ENCODE data around the gene PGGHG. TPM values are rescaled to one million over a fixed set of nuclear protein-coding genes. Genes with fewer than 3 reads are reported as not detected.
A peak's percentile ranks its signal among the peaks of the same experiment; 100 is the strongest.
"Not testable (repeated sequence)": the region's sequence is repeated elsewhere in the genome, so short reads cannot be mapped to it uniquely, and the experiment has no call there.

Gene PGGHG
- total RNA-seq, 1 donor from 2014 or later: 49.5 TPM

DNA sequence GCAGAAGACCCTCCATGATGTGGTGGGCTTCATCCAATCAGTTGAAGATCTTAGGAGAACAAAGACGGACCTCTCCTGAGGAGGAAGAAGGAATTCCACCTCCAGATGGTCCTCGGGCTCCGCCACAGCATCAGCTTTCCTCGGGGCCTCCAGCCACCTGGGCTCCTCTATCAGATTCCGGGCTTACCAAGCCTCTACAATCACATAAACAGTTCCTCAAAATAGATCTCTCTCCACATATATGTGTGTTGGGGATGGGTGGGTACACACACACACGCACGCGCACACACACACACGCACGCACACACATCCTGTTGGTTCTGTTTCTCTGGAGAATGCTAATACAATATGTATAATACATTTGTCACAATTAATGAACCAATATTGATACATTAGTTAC is 29.5 kb upstream of the PGGHG start:
- Mint-ChIP-seq H3K4me1 (ENCODE audit: low read depth) (no peaks in the 10 kb centered on the region), H3K9me3 (ENCODE audit: low read depth) (peaks cover 5% of the 10 kb centered on the region), H3K27me3 (ENCODE audit: low read depth) (no peaks in the 10 kb centered on the region), H3K36me3 (ENCODE audit: low read depth) (no peaks in the 10 kb centered on the region), H3K4me3 (ENCODE audit: unreplicated experiment) (no peak overlapping the region), H3K27ac (ENCODE audit: unreplicated experiment) (no peak overlapping the region)
- no peak for DNase-seq (ENCODE audit: low spot score)
- TF ChIP-seq, protein P1, sequence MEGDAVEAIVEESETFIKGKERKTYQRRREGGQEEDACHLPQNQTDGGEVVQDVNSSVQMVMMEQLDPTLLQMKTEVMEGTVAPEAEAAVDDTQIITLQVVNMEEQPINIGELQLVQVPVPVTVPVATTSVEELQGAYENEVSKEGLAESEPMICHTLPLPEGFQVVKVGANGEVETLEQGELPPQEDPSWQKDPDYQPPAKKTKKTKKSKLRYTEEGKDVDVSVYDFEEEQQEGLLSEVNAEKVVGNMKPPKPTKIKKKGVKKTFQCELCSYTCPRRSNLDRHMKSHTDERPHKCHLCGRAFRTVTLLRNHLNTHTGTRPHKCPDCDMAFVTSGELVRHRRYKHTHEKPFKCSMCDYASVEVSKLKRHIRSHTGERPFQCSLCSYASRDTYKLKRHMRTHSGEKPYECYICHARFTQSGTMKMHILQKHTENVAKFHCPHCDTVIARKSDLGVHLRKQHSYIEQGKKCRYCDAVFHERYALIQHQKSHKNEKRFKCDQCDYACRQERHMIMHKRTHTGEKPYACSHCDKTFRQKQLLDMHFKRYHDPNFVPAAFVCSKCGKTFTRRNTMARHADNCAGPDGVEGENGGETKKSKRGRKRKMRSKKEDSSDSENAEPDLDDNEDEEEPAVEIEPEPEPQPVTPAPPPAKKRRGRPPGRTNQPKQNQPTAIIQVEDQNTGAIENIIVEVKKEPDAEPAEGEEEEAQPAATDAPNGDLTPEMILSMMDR (IDR thresholded peaks at IDR 0.05): no peak

DNA sequence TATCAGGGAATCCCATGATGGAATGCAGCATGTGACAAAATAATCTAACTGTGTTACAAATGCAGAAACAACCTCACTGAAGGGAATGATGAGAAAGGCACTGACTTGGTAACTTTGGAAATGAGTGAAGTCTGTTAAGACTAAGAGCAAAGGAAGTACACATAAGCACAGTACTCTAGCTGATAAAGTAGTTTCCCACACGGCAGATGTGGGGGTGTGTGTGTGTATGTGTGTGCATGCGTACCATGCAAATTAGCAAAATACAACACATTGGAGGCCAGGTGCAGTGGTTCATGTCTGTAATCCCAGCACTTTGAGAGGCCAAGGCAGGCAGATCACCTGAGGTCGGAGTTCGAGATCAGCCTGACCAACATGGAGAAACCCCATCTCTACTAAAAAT is 27.3 kb upstream of the PGGHG start:
- Mint-ChIP-seq H3K36me3 (ENCODE audit: low read depth) (no peaks in the 10 kb centered on the region), H3K9me3 (ENCODE audit: low read depth) (peaks cover 5% of the 10 kb centered on the region), H3K27ac (ENCODE audit: unreplicated experiment) (no peak overlapping the region), H3K4me1 (ENCODE audit: low read depth) (no peaks in the 10 kb centered on the region), H3K27me3 (ENCODE audit: low read depth) (no peaks in the 10 kb centered on the region), H3K4me3 (ENCODE audit: unreplicated experiment) (no peak overlapping the region)
- no peak for DNase-seq (ENCODE audit: low spot score)
- TF ChIP-seq, protein P1 (IDR thresholded peaks at IDR 0.05): no peak

DNA sequence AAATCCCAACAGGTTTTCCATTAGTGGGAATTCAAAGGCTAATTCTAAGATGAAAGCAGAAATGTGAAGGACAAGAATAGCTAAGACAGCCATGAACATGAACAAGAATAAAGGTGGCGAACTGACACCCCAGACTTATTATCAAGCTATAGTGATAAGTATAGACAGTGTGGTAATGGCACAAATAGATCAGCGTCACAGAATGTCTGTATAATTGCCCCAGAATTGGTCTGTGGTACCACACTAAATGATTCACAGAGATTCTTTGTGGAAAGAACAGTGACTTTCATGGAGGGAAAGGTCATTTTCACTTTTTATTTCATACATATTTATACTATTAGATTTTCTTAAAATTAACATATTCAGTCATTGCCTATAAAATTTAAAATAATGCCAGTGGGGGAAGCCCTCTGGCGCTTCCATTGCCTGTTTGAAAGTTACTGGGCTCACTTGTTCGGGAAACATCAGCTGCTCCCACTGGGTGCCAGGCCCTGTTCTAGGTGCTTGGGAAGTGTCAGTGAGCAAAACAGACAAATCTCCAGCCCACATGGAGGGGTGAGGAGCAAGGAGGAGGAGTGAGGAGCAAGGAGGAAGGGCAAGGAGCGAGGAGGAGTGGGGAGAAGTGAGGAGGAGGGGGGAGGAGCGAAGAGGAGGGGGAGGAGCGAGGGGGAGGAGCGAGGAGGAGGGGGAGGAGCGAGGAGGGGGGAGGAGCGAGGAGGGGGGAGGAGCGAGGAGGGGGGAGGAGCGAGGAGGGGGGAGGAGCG is 22.1 kb upstream of the PGGHG start:
- Mint-ChIP-seq H3K4me3 (ENCODE audit: unreplicated experiment) (no peak overlapping the region), H3K9me3 (ENCODE audit: low read depth) (peaks cover 2% of the 10 kb centered on the region), H3K4me1 (ENCODE audit: low read depth) (peaks cover 7% of the 10 kb centered on the region), H3K27me3 (ENCODE audit: low read depth) (peaks cover 9% of the 10 kb centered on the region), H3K36me3 (ENCODE audit: low read depth) (no peaks in the 10 kb centered on the region), H3K27ac (ENCODE audit: unreplicated experiment) (no peak overlapping the region)
- DNase-seq (ENCODE audit: low spot score): no peak
- TF ChIP-seq, protein P1 (IDR thresholded peaks at IDR 0.05): no peak

DNA sequence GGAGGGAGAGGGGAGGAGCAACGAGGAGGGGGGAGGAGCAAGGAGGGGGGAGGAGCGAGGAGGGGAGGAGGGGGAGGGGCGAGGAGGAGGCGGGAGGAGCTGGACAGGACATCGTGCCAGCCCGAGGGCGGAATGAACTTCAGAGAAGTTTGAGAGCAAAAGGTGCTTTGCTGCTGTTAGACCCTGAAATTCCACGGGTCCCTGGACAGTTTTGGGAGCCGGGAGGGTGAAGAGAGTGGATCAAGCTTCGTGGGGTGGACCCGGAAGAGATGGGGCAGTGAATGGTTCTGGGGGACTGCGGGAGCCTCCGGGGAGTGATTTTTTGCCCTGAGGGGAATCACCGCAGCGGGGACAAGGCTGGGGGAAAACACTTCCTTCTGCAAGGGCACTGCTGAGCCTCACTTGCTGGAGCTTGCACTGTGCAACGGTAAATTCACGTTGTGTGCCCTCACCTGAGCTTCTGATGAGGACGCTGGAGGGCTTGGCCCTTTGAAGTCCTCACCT is 21.4 kb upstream of the PGGHG start:
- Mint-ChIP-seq H3K9me3 (ENCODE audit: low read depth) (no peaks in the 10 kb centered on the region), H3K4me3 (ENCODE audit: unreplicated experiment) (peak overlapping the region; percentile 52), H3K4me1 (ENCODE audit: low read depth) (peaks cover 7% of the 10 kb centered on the region), H3K27me3 (ENCODE audit: low read depth) (peaks cover 9% of the 10 kb centered on the region), H3K27ac (ENCODE audit: unreplicated experiment) (no peak overlapping the region), H3K36me3 (ENCODE audit: low read depth) (no peaks in the 10 kb centered on the region)
- no peak for DNase-seq (ENCODE audit: low spot score)
- TF ChIP-seq, protein P1 (IDR thresholded peaks at IDR 0.05): no peak

- not testable (repeated sequence) for DNase-seq (ENCODE audit: low spot score); H3K9me3 Mint-ChIP-seq (ENCODE audit: low read depth); H3K4me3 Mint-ChIP-seq (ENCODE audit: unreplicated experiment); H3K4me1 Mint-ChIP-seq (ENCODE audit: low read depth); H3K27ac Mint-ChIP-seq (ENCODE audit: unreplicated experiment); H3K36me3 Mint-ChIP-seq (ENCODE audit: low read depth)
- peaks cover 11% of the 10 kb centered on the region for H3K27me3 Mint-ChIP-seq (ENCODE audit: low read depth)
- TF ChIP-seq, protein P1 (IDR thresholded peaks at IDR 0.05): peak; percentile 39
These were observed 20.2 kb upstream of the PGGHG start for GRCh38 chr11:268716-269145.
